IMR-90 (cell line): ENCODE data around the gene HOXB9. TPM values are rescaled to one million over a fixed set of nuclear protein-coding genes. Genes with fewer than 3 reads are reported as not detected.
A peak's percentile ranks its signal among the peaks of the same experiment; 100 is the strongest.

ENCODE experiments used
- ATAC-seq: fragments of 200-7000 bp; cut with Tn5 transposase; 2 replicates; pipeline ENCODE4 v1.9.1; 2020; ENCODE audit warnings: low read depth, mild to moderate bottlenecking, moderate library complexity
- BruUV-seq: library from RNA; stranded (reverse); fragments of 400-500 nt; replicated peaks from 2 replicates; lab custom pipeline; 2021; lab: Mats Ljungman, UMichigan
- CTCF ChIA-PET: fragments of 300-600 bp; formaldehyde crosslinking; extraction: SDS; loops from one replicate; lab custom pipeline; 2021; ENCODE audit warnings: antibody characterized with exemption; lab: Yijun Ruan, JAX
- POLR2A ChIA-PET: fragments of 300-600 bp; sonication (Branson Sonifier 250); formaldehyde crosslinking; loops from one replicate; lab custom pipeline; 2022; ENCODE audit warnings: antibody characterized with exemption; ENCODE audit not compliant: unreplicated experiment; lab: Charles Lee
- DNase-seq: peaks from one replicate; pipeline ENCODE4 v3.0.0; 2013
- H2AFZ ChIP-seq: replicated peaks from 2 replicates; pipeline ENCODE3; 2013; ENCODE audit warnings: low read length, mild to moderate bottlenecking; ENCODE audit not compliant: poor library complexity
- H2AK5ac ChIP-seq: 2 replicates; pipeline ENCODE4 v1.6.1; 2013; ENCODE audit warnings: low read depth, low read length, inconsistent platforms
- H2AK9ac ChIP-seq: replicated peaks from 2 replicates; pipeline ENCODE3; 2013; ENCODE audit warnings: mild to moderate bottlenecking, low read depth, low read length, moderate library complexity; ENCODE audit not compliant: poor library complexity
- H2BK120ac ChIP-seq: 2 replicates; pipeline ENCODE4 v1.6.1; 2013; ENCODE audit warnings: low read depth, low read length, inconsistent platforms
- H2BK15ac ChIP-seq: 3 replicates; pipeline ENCODE4 v1.6.1; 2013; ENCODE audit warnings: low read depth, low read length, inconsistent platforms
- H2BK20ac ChIP-seq: 2 replicates; pipeline ENCODE4 v1.6.1; 2013; ENCODE audit warnings: low read depth, mild to moderate bottlenecking, inconsistent platforms, low read length, moderate library complexity
- H2BK5ac ChIP-seq: 2 replicates; pipeline ENCODE4 v1.6.1; 2013; ENCODE audit warnings: mild to moderate bottlenecking, low read depth, low read length, inconsistent platforms; ENCODE audit not compliant: poor library complexity, severe bottlenecking
- H3K14ac ChIP-seq: replicated peaks from 2 replicates; pipeline ENCODE4 v1.6.1; 2013; ENCODE audit warnings: low read depth, low read length, inconsistent platforms
- H3K18ac ChIP-seq: 2 replicates; pipeline ENCODE4 v1.6.1; 2013; ENCODE audit warnings: low read depth, low read length, control low read depth
- H3K23ac ChIP-seq: 2 replicates; pipeline ENCODE4 v1.6.1; 2013; ENCODE audit warnings: low read depth, low read length, inconsistent platforms
- H3K27ac ChIP-seq: 2 replicates; pipeline ENCODE4 v1.5.1; 2013; ENCODE audit warnings: mild to moderate bottlenecking, control low read depth, low read length; ENCODE audit not compliant: insufficient read depth
- H3K27me3 ChIP-seq: 2 replicates; pipeline ENCODE4 v1.6.1; 2013; ENCODE audit warnings: low read length; ENCODE audit not compliant: control insufficient read depth, insufficient read depth
- H3K36me3 ChIP-seq: 2 replicates; pipeline ENCODE4 v1.6.1; 2013; ENCODE audit warnings: low read length, mixed read lengths; ENCODE audit not compliant: control insufficient read depth, insufficient read depth
- H3K4ac ChIP-seq: 2 replicates; pipeline ENCODE4 v1.6.1; 2013; ENCODE audit warnings: low read depth, low read length, inconsistent platforms
- H3K4me1 ChIP-seq: 2 replicates; pipeline ENCODE4 v1.6.1; 2013; ENCODE audit warnings: low read length, mixed read lengths; ENCODE audit not compliant: control insufficient read depth, insufficient read depth
- H3K4me2 ChIP-seq: 2 replicates; pipeline ENCODE4 v1.6.1; 2013; ENCODE audit warnings: low read depth, mild to moderate bottlenecking, control low read depth, low read length, moderate library complexity
- H3K4me3 ChIP-seq: 2 replicates; pipeline ENCODE4 v1.5.1; 2013; ENCODE audit warnings: low read depth, mild to moderate bottlenecking, control low read depth, low read length, moderate library complexity; ENCODE audit not compliant: insufficient read depth
- H3K56ac ChIP-seq: 2 replicates; pipeline ENCODE4 v1.6.1; 2013; ENCODE audit warnings: low read length, inconsistent platforms; ENCODE audit not compliant: insufficient read depth; ENCODE audit errors: extremely low read depth
- H3K79me1 ChIP-seq, 2 experiments: 2 replicates each; pipeline ENCODE4 v1.6.1; 2013; ENCODE audit warnings: low read length in 2 of 2, inconsistent platforms in 1 of 2, low read depth in 1 of 2
- H3K9ac ChIP-seq: 2 replicates; pipeline ENCODE4 v1.6.1; 2013; ENCODE audit warnings: low read depth, low read length, control low read depth
- H3K9me1 ChIP-seq: 2 replicates; pipeline ENCODE4 v1.6.1; 2013; ENCODE audit warnings: low read length, inconsistent platforms; ENCODE audit not compliant: insufficient read depth
- H3K9me3 ChIP-seq: 2 replicates; pipeline ENCODE4 v1.6.1; 2013; ENCODE audit warnings: low read length; ENCODE audit not compliant: control insufficient read depth, insufficient read depth
- H4K20me1 ChIP-seq: 2 replicates; pipeline ENCODE4 v1.6.1; 2013; ENCODE audit warnings: low read length, inconsistent platforms; ENCODE audit not compliant: insufficient read depth
- H4K5ac ChIP-seq: 2 replicates; pipeline ENCODE4 v1.6.1; 2013; ENCODE audit warnings: mild to moderate bottlenecking, low read depth, low read length, control low read depth
- H4K8ac ChIP-seq, 2 experiments: 2 replicates each; pipeline ENCODE4 v1.6.1; 2013; ENCODE audit warnings: low read depth in 2 of 2, low read length in 2 of 2, control low read depth in 1 of 2, inconsistent platforms in 1 of 2
- H4K91ac ChIP-seq: 2 replicates; pipeline ENCODE4 v1.6.1; 2013; ENCODE audit warnings: low read depth, low read length, inconsistent platforms; ENCODE audit not compliant: insufficient read depth
- BHLHE40 ChIP-seq: fragments of 150-350 bp; IDR thresholded peaks from 2 replicates; pipeline ENCODE4 v1.6.1; 2016; ENCODE audit warnings: mild to moderate bottlenecking, low read depth, low read length
- CEBPB ChIP-seq: IDR thresholded peaks from 2 replicates; pipeline ENCODE4 v1.6.1; 2012; ENCODE audit warnings: low read depth, low read length, improper control_type of control experiment
- CHD1 ChIP-seq: IDR thresholded peaks from 2 replicates; pipeline ENCODE4 v1.6.1; 2012; ENCODE audit warnings: low read depth, low read length, improper control_type of control experiment
- CTCF ChIP-seq: conservative IDR thresholded peaks from 2 replicates; pipeline ENCODE4 v1.5.1; 2012; ENCODE audit warnings: mild to moderate bottlenecking, low read depth, low read length, improper control_type of control experiment
- ELK1 ChIP-seq: fragments of 150-350 bp; IDR thresholded peaks from 2 replicates; pipeline ENCODE4 v1.6.1; 2016; ENCODE audit warnings: low read depth, mild to moderate bottlenecking, low read length, moderate library complexity, borderline replicate concordance
- MAFK ChIP-seq: IDR thresholded peaks from 2 replicates; pipeline ENCODE4 v1.6.1; 2012; ENCODE audit warnings: low read depth, low read length, improper control_type of control experiment
- MXI1 ChIP-seq: IDR thresholded peaks from 2 replicates; pipeline ENCODE4 v1.6.1; 2012; ENCODE audit warnings: low read depth, mild to moderate bottlenecking, low read length, moderate library complexity, borderline replicate concordance
- NFE2L2 ChIP-seq: fragments of 150-350 bp; IDR thresholded peaks from 2 replicates; pipeline ENCODE4 v1.6.1; 2016; ENCODE audit warnings: low read depth, mild to moderate bottlenecking, low read length
- POLR2A ChIP-seq: IDR thresholded peaks from 2 replicates; pipeline ENCODE4 v1.6.1; 2012; ENCODE audit warnings: mild to moderate bottlenecking, low read depth, low read length
- RAD21 ChIP-seq: IDR thresholded peaks from 2 replicates; pipeline ENCODE4 v1.6.1; 2012; ENCODE audit warnings: low read length, improper control_type of control experiment
- RFX5 ChIP-seq: IDR thresholded peaks from 2 replicates; pipeline ENCODE4 v1.8.0; 2012; ENCODE audit warnings: low read depth, mild to moderate bottlenecking, low read length, moderate library complexity
- SMC3 ChIP-seq: fragments of 150-350 bp; IDR thresholded peaks from 2 replicates; pipeline ENCODE4 v1.6.1; 2016; ENCODE audit warnings: low read depth, mild to moderate bottlenecking, antibody characterized with exemption, low read length, moderate library complexity
- USF2 ChIP-seq: fragments of 150-350 bp; IDR thresholded peaks from 2 replicates; pipeline ENCODE4 v1.6.1; 2017; ENCODE audit warnings: mild to moderate bottlenecking, antibody characterized with exemption, low read length, low read depth
- WGBS, 2 experiments: methylation state at CpG; one replicate each; pipeline versions ENCODE4 v1.1.5 to v1.1.7; 2013; ENCODE audit warnings: missing lambda C conversion rate in 2 of 2; ENCODE audit not compliant: insufficient read length in 1 of 2; ENCODE audit errors: extremely low coverage in 2 of 2; 5-methylcytosine and 5-hydroxymethylcytosine counted together
- dilution Hi-C: fragments of 300-500 bp; cut with HindIII; formaldehyde crosslinking; loops from one replicate; pipeline ENCODE4 v1.14.3; 2018; ENCODE audit warnings: low sequenced_read_pairs; ENCODE audit not compliant: unreplicated experiment
- in situ Hi-C: fragments of 300-500 bp; cut with MboI; formaldehyde crosslinking; loops from 3 replicates; pipeline ENCODE4 v1.14.3; 2019; ENCODE audit warnings: low sequenced_read_pairs, inconsistent platforms, mixed read lengths
- intact Hi-C: fragments of 100-400 bp; cut with micrococcal nuclease; formaldehyde crosslinking; loops from 2 replicates; pipeline ENCODE4 v1.10.0; 2022
- polyA plus RNA-seq, 3 experiments: library from polyadenylated mRNA; depleted of rRNA; stranded (reverse); fragments of >200 nt; gene quantifications; 2 replicates each; pipeline ENCODE4 v1.2.3, GENCODE V29; 2012; ENCODE audit warnings: low replicate concordance in 1 of 3
- total RNA-seq: library from RNA; depleted of rRNA; stranded (reverse); fragments of >200 nt; gene quantifications from 2 replicates; pipeline ENCODE4 v1.2.3, GENCODE V29; 2012

HOXB9 gene
- total and polyA plus RNA-seq, 2 of the 4 experiments (the other 2 are of a cell fraction) = 0.05 TPM; not detected in 1

- intact Hi-C loops (no loop called here), dilution Hi-C loops (no loop called here), in situ Hi-C loops (loop anchor here (10.0 kb wide), 1 partner anchor 456 kb away; no protein-coding TSS in a partner anchor)
- no peak overlapping the region for H3K14ac ChIP-seq
- H3K9me1 ChIP-seq = no peaks in the 10 kb centered on the region; the same call in 1 of the 2 replicates
- H3K27me3 ChIP-seq = peaks cover 97% of the 10 kb centered on the region
- H3K56ac ChIP-seq = no peak overlapping the region
- BruUV-seq = no TSS peak
- H4K91ac ChIP-seq = no peak overlapping the region
- no peak overlapping the region for H2BK15ac ChIP-seq
- no peak for ATAC-seq
- H3K23ac ChIP-seq = 0 out of 2 replicates have a peak overlapping the region, but pooled peaks have one; percentile 31
- no peak overlapping the region for H3K4ac ChIP-seq
- no peak overlapping the region for H2AK9ac ChIP-seq
- H3K79me1 ChIP-seq = no peaks in the 10 kb centered on the region
- no peak overlapping the region for H3K4me3 ChIP-seq
- POLR2A ChIA-PET = no interaction called here
- H2BK5ac ChIP-seq = no peak overlapping the region
- H2AK5ac ChIP-seq = no peak overlapping the region
- H3K18ac ChIP-seq = no peak overlapping the region
- H3K4me2 ChIP-seq = no peak overlapping the region
- H4K5ac ChIP-seq = no peak overlapping the region
- no peak overlapping the region for H3K9ac ChIP-seq
- H3K27ac ChIP-seq = no peak overlapping the region
- no peak for DNase-seq
- TF ChIP-seq USF2 (no peak), SMC3 (no peak), RFX5 (no peak), NFE2L2 (no peak), POLR2A (no peak), MXI1 (no peak), RAD21 (no peak), MAFK (no peak), BHLHE40 (no peak), CTCF (no peak), ELK1 (no peak), CEBPB (no peak), CHD1 (no peak)
- H4K20me1 ChIP-seq = peaks cover 13% of the 10 kb centered on the region; the same call in 1 of the 2 replicates
- H3K4me1 ChIP-seq = no peaks in the 10 kb centered on the region; the same call in 1 of the 2 replicates
- H2BK20ac ChIP-seq = no peak overlapping the region
- no peak overlapping the region for H2AFZ ChIP-seq
- WGBS, 2 experiments = no CpG with 5 or more reads among the region's 6 CpGs
- no peak overlapping the region for H4K8ac ChIP-seq
- no peaks in the 10 kb centered on the region for H3K36me3 ChIP-seq
- H3K9me3 ChIP-seq = peaks cover 11% of the 10 kb centered on the region
- CTCF ChIA-PET = interaction anchor here (0.6 kb wide), 1 partner anchor 98 kb away, joined by 3 read pairs; no protein-coding TSS in a partner anchor
- H2BK120ac ChIP-seq = no peak overlapping the region
Measured at GRCh38 chr17:48620461-48621139, 5.6 kb downstream of the HOXB9 start.
